H9 (cell line): ENCODE measurements around the gene JPT2. TPM values are rescaled to one million over a fixed set of nuclear protein-coding genes. Genes with fewer than 3 reads are reported as not detected.

Source experiments
- DNase-seq: peaks from one replicate; pipeline ENCODE4 v3.0.0-alpha.2; 2017
- H2AFZ ChIP-seq: one replicate; pipeline ENCODE4 v1.6.1; 2013; ENCODE audit warnings: mild to moderate bottlenecking, low read length, control low read depth, moderate library complexity
- H2AK5ac ChIP-seq: 2 replicates; pipeline ENCODE4 v1.6.1; 2013; ENCODE audit warnings: low read length, control low read depth, mixed read lengths; ENCODE audit not compliant: insufficient read length
- H2BK120ac ChIP-seq: one replicate; pipeline ENCODE4 v1.6.1; 2013; ENCODE audit warnings: low read depth, mild to moderate bottlenecking, low read length, control low read depth, inconsistent platforms; ENCODE audit not compliant: poor library complexity, severe bottlenecking
- H2BK12ac ChIP-seq: 2 replicates; pipeline ENCODE4 v1.6.1; 2013; ENCODE audit warnings: low read length, control low read depth, mixed read lengths, low read depth; ENCODE audit not compliant: insufficient read length
- H2BK15ac ChIP-seq: 2 replicates; pipeline ENCODE4 v1.6.1; 2013; ENCODE audit warnings: low read depth, low read length, control low read depth
- H2BK20ac ChIP-seq: one replicate; pipeline ENCODE4 v1.6.1; 2013; ENCODE audit warnings: low read depth, mild to moderate bottlenecking, low read length, control low read depth, inconsistent platforms; ENCODE audit not compliant: poor library complexity, severe bottlenecking
- H2BK5ac ChIP-seq: 2 replicates; pipeline ENCODE4 v1.6.1; 2013; ENCODE audit warnings: low read length, control low read depth, mixed read lengths; ENCODE audit not compliant: insufficient read length
- H3K14ac ChIP-seq: 2 replicates; pipeline ENCODE4 v1.6.1; 2013; ENCODE audit warnings: low read length, control low read depth; ENCODE audit not compliant: insufficient read depth
- H3K18ac ChIP-seq: 2 replicates; pipeline ENCODE4 v1.6.1; 2013; ENCODE audit warnings: low read depth, mild to moderate bottlenecking, mixed read lengths, low read length, control low read depth; ENCODE audit not compliant: insufficient read length
- H3K23ac ChIP-seq: 2 replicates; pipeline ENCODE4 v1.6.1; 2013; ENCODE audit warnings: low read length, control low read depth, mixed read lengths, low read depth; ENCODE audit not compliant: insufficient read length
- H3K23me2 ChIP-seq: 2 replicates; pipeline ENCODE4 v1.6.1; 2013; ENCODE audit warnings: low read depth, mild to moderate bottlenecking, mixed read lengths, low read length, control low read depth; ENCODE audit not compliant: insufficient read length, poor library complexity, severe bottlenecking
- H3K27ac ChIP-seq: 2 replicates; pipeline ENCODE4 v1.5.1; 2013; ENCODE audit warnings: low read length, control low read depth, mixed read lengths, low read depth; ENCODE audit not compliant: insufficient read length
- H3K27me3 ChIP-seq: 2 replicates; pipeline ENCODE4 v1.6.1; 2013; ENCODE audit warnings: low read length, control low read depth, inconsistent platforms; ENCODE audit not compliant: insufficient read depth
- H3K4ac ChIP-seq: 2 replicates; pipeline ENCODE4 v1.6.1; 2013; ENCODE audit warnings: low read depth, mild to moderate bottlenecking, control low read depth, inconsistent platforms, low read length, moderate library complexity
- H3K4me1 ChIP-seq: 2 replicates; pipeline ENCODE4 v1.6.1; 2013; ENCODE audit warnings: low read length, control low read depth, inconsistent platforms; ENCODE audit not compliant: insufficient read depth
- H3K4me2 ChIP-seq: 2 replicates; pipeline ENCODE4 v1.6.1; 2013; ENCODE audit warnings: low read length, control low read depth, mixed read lengths; ENCODE audit not compliant: insufficient read length, insufficient read depth
- H3K56ac ChIP-seq: 2 replicates; pipeline ENCODE4 v1.6.1; 2013; ENCODE audit warnings: low read depth, mild to moderate bottlenecking, mixed read lengths, low read length, control low read depth; ENCODE audit not compliant: insufficient read length
- H3K79me1 ChIP-seq: 2 replicates; pipeline ENCODE4 v1.6.1; 2013; ENCODE audit warnings: low read depth, mild to moderate bottlenecking, moderate library complexity, low read length, control low read depth, inconsistent platforms; ENCODE audit not compliant: insufficient read depth, poor library complexity, severe bottlenecking
- H3K79me2 ChIP-seq: 2 replicates; pipeline ENCODE4 v1.6.1; 2013; ENCODE audit warnings: low read length, control low read depth, inconsistent platforms; ENCODE audit not compliant: insufficient read depth
- H3K9ac ChIP-seq: 2 replicates; pipeline ENCODE4 v1.6.1; 2013; ENCODE audit warnings: low read length, control low read depth, mixed read lengths; ENCODE audit not compliant: insufficient read length; ENCODE audit errors: extremely low read depth
- H3K9me3 ChIP-seq: one replicate; pipeline ENCODE4 v1.6.1; 2013; ENCODE audit warnings: low read depth, low read length, inconsistent platforms; ENCODE audit not compliant: control insufficient read depth
- H3T11ph ChIP-seq: one replicate; pipeline ENCODE4 v1.6.1; 2013; ENCODE audit warnings: mild to moderate bottlenecking, low read length, control low read depth, inconsistent platforms
- H4K20me1 ChIP-seq: one replicate; pipeline ENCODE4 v1.6.1; 2013; ENCODE audit not compliant: control insufficient read depth, insufficient read length, insufficient read depth
- H4K5ac ChIP-seq: 2 replicates; pipeline ENCODE4 v1.6.1; 2013; ENCODE audit warnings: low read depth, mild to moderate bottlenecking, mixed read lengths, low read length, control low read depth; ENCODE audit not compliant: insufficient read length
- H4K8ac ChIP-seq: replicated peaks from 2 replicates; pipeline ENCODE4 v1.6.1; 2013; ENCODE audit warnings: low read length, control low read depth, mixed read lengths, low read depth; ENCODE audit not compliant: insufficient read length
- H4K91ac ChIP-seq: 2 replicates; pipeline ENCODE4 v1.6.1; 2013; ENCODE audit warnings: low read depth, mild to moderate bottlenecking, moderate library complexity, mixed read lengths, low read length, control low read depth; ENCODE audit not compliant: insufficient read length
- H3K27ac Mint-ChIP-seq, 3 experiments: 2 replicates in 2 of 3; 3 replicates in 1 of 3; pipeline ENCODE4 v1.8.0; 2020 to 2021; ENCODE audit warnings: mixed read lengths in 3 of 3, mild to moderate bottlenecking in 1 of 3, moderate library complexity in 1 of 3
- H3K27me3 Mint-ChIP-seq: 2 replicates; pipeline ENCODE4 v1.8.0; 2021; ENCODE audit warnings: low read depth, mild to moderate bottlenecking, moderate library complexity, mixed read lengths
- H3K36me3 Mint-ChIP-seq, 3 experiments: 2 replicates in 2 of 3; 3 replicates in 1 of 3; pipeline ENCODE4 v1.8.0; 2020 to 2021; ENCODE audit warnings: low read depth in 3 of 3, mixed read lengths in 3 of 3; ENCODE audit not compliant: insufficient read depth in 1 of 3
- H3K4me1 Mint-ChIP-seq, 2 experiments: 2 replicates each; pipeline ENCODE4 v1.8.0; 2020; ENCODE audit warnings: mixed read lengths in 2 of 2
- H3K4me3 Mint-ChIP-seq, 2 experiments: 2 replicates in 1 of 2; 3 replicates in 1 of 2; pipeline ENCODE4 v1.8.0; 2020 to 2021; ENCODE audit warnings: mild to moderate bottlenecking in 2 of 2, mixed read lengths in 2 of 2, moderate library complexity in 1 of 2
- H3K9me3 Mint-ChIP-seq, 2 experiments: 2 replicates in 1 of 2; 3 replicates in 1 of 2; pipeline ENCODE4 v1.8.0; 2020; ENCODE audit warnings: mild to moderate bottlenecking in 2 of 2, mixed read lengths in 2 of 2, moderate library complexity in 1 of 2
- CTCF ChIP-seq: fragments of 200-600 bp; sonication (generic); conservative IDR thresholded peaks from 3 replicates; pipeline ENCODE4 v1.8.0; 2021; ENCODE audit warnings: antibody characterized with exemption, mild to moderate bottlenecking
- WGBS: extraction: QIAGEN DNeasy Blood & Tissue Kit; methylation state at CpG from one replicate; pipeline ENCODE4 v1.1.7; 2013; ENCODE audit warnings: missing lambda C conversion rate, low lambda C conversion rate, mixed read lengths; ENCODE audit not compliant: insufficient read length; ENCODE audit errors: extremely low coverage; 5-methylcytosine and 5-hydroxymethylcytosine counted together
- total RNA-seq: library from RNA; stranded (reverse); gene quantifications from 2 replicates; pipeline ENCODE4 v1.2.1, GENCODE V29; 2021

The JPT2 gene
- total RNA-seq, 1 experiment from 2014 or later, result 206 TPM

- H4K91ac ChIP-seq, result no peak overlapping the region
- Mint-ChIP-seq H3K4me1 (peaks cover 37 to 40% of the 10 kb centered on the region in 2 experiments), H3K27ac (peak overlapping the region in 1 of 3 experiments; percentile 35; a peak in 1 of 7 replicates), H3K9me3 (peaks cover 0 to 3% of the 10 kb centered on the region in 2 experiments; a peak in 1 of 5 replicates), H3K4me3 (no peak overlapping the region), H3K36me3 (peaks cover 0 to 3% (median 0%) of the 10 kb centered on the region in 3 experiments; a peak in 2 of 7 replicates), H3K27me3 (peaks cover 6% of the 10 kb centered on the region; the same call in 1 of the 2 replicates)
- H2BK5ac ChIP-seq, result no peak overlapping the region
- no peak for TF ChIP-seq CTCF
- H3T11ph ChIP-seq, result no peak overlapping the region
- no peak overlapping the region for H3K56ac ChIP-seq
- H3K14ac ChIP-seq, result no peak overlapping the region
- no peak overlapping the region for H3K27ac ChIP-seq
- peaks cover 3% of the 10 kb centered on the region for H3K4me1 ChIP-seq
- H2AK5ac ChIP-seq, result no peak overlapping the region
- no peak overlapping the region for H2BK120ac ChIP-seq
- no peak overlapping the region for H2AFZ ChIP-seq
- no peaks in the 10 kb centered on the region for H3K9me3 ChIP-seq
- H2BK12ac ChIP-seq, result no peak overlapping the region
- no peak overlapping the region for H2BK20ac ChIP-seq
- H3K79me1 ChIP-seq, result peaks cover 15% of the 10 kb centered on the region
- no peak overlapping the region for H3K23ac ChIP-seq
- peaks cover 1% of the 10 kb centered on the region; the same call in 1 of the 2 replicates for H3K79me2 ChIP-seq
- DNase-seq, result no peak
- no peak overlapping the region for H3K18ac ChIP-seq
- no peak overlapping the region for H4K8ac ChIP-seq
- H3K9ac ChIP-seq, result no peak overlapping the region
- no peak overlapping the region for H3K4me2 ChIP-seq
- H4K5ac ChIP-seq, result no peak overlapping the region
- H3K23me2 ChIP-seq, result peaks cover 7% of the 10 kb centered on the region
- H4K20me1 ChIP-seq, result no peaks in the 10 kb centered on the region
- no peak overlapping the region for H2BK15ac ChIP-seq
- no peaks in the 10 kb centered on the region for H3K27me3 ChIP-seq
- H3K4ac ChIP-seq, result no peak overlapping the region
- no CpG with 5 or more reads among the region's 15 CpGs for WGBS
Measured at GRCh38 chr16:1709356-1709755, 31.3 kb downstream of the JPT2 start.
